Parathyroid adenoma (tissue), 2 donors: ENCODE measurements around the gene CD320.
A peak's percentile ranks its signal among the peaks of the same experiment; 100 is the strongest.
"Not testable (repeated sequence)": the region's sequence is repeated elsewhere in the genome, so short reads cannot be mapped to it uniquely, and the experiment has no call there.

Experiments
- H2AFZ ChIP-seq: fragments of 300-600 bp; sonication (generic); one replicate; pipeline ENCODE4 v1.7.0; 2017; ENCODE audit warnings: antibody characterized with exemption, mild to moderate bottlenecking
- H3K27ac ChIP-seq: fragments of 300-600 bp; sonication (generic); one replicate; pipeline ENCODE4 v1.7.0; 2017
- H3K27me3 ChIP-seq: fragments of 300-600 bp; sonication (generic); one replicate; pipeline ENCODE4 v1.7.0; 2017; ENCODE audit warnings: low read length; ENCODE audit not compliant: control insufficient read depth, insufficient read depth
- H3K36me3 ChIP-seq: fragments of 300-600 bp; sonication (generic); one replicate; pipeline ENCODE4 v1.7.0; 2017; ENCODE audit warnings: low read length; ENCODE audit not compliant: control insufficient read depth, insufficient read depth
- H3K4me1 ChIP-seq: fragments of 300-600 bp; sonication (generic); one replicate; pipeline ENCODE4 v1.7.0; 2017; ENCODE audit warnings: control low read depth
- H3K4me2 ChIP-seq: fragments of 300-600 bp; sonication (generic); one replicate; pipeline ENCODE4 v1.7.0; 2017; ENCODE audit warnings: low read length
- H3K4me3 ChIP-seq: fragments of 300-600 bp; sonication (generic); one replicate; pipeline ENCODE4 v1.7.0; 2017; ENCODE audit warnings: low read depth, low read length
- H3K79me2 ChIP-seq: fragments of 300-600 bp; sonication (generic); one replicate; pipeline ENCODE4 v1.7.0; 2017; ENCODE audit warnings: control low read depth
- H3K9ac ChIP-seq: fragments of 300-600 bp; sonication (generic); one replicate; pipeline ENCODE4 v1.7.0; 2017; ENCODE audit warnings: mild to moderate bottlenecking
- H3K9me3 ChIP-seq: fragments of 300-600 bp; sonication (generic); one replicate; pipeline ENCODE4 v1.7.0; 2017; ENCODE audit warnings: low read length; ENCODE audit not compliant: control insufficient read depth
- CTCF ChIP-seq: fragments of 300-600 bp; sonication (generic); IDR thresholded peaks from one replicate; pipeline ENCODE4 v1.7.0; 2017; ENCODE audit warnings: antibody characterized with exemption, mild to moderate bottlenecking
- donor health status: primary hyperparathyroidism.

Gene CD320

DNA sequence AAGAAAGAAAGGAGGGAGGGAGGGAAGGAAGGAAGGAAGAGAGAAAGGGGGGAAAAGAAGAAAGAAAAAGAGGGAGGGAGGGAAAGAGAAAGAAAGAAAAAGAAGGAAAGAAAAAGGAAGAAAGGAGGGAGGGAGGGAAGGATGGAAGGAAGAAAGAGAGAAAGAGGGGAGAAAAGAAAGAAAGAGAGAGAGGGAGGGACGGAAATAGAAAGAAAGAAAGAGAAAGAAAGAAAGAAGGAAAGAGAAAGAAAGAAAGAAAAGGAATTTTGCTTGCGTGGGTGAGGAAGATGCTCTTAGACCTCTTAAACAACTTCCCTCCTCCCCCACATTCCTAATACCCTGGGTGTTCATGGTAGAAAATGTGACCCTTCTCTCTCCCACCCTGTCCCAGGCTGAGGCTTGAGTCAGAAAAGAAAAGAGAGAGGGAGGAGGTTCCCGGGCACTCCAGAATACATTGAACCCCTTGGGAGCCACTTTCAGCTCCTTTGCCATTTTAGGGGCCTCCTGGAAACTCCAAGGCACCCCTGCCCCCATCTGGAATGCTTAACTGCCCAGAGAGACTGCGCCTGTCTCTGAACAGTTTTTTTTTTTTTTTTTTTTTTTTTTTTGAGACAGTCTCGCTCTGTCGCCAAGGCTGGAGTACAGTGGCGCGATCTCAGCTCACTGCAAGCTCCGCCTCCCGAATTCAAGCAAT is 44.1 kb upstream of the CD320 start:
- peak overlapping the region; percentile 61 for H2AFZ ChIP-seq
- TF ChIP-seq CTCF, result no peak
- H3K27me3 ChIP-seq, result no peaks in the 10 kb centered on the region
- no peaks in the 10 kb centered on the region for H3K36me3 ChIP-seq
- no peak overlapping the region for H3K4me3 ChIP-seq
- peaks cover 3% of the 10 kb centered on the region for H3K4me1 ChIP-seq
- no peak overlapping the region for H3K9ac ChIP-seq
- no peaks in the 10 kb centered on the region for H3K9me3 ChIP-seq
- no peak overlapping the region for H3K27ac ChIP-seq
- H3K4me2 ChIP-seq, result peak overlapping the region; percentile 47
- no peaks in the 10 kb centered on the region for H3K79me2 ChIP-seq

DNA sequence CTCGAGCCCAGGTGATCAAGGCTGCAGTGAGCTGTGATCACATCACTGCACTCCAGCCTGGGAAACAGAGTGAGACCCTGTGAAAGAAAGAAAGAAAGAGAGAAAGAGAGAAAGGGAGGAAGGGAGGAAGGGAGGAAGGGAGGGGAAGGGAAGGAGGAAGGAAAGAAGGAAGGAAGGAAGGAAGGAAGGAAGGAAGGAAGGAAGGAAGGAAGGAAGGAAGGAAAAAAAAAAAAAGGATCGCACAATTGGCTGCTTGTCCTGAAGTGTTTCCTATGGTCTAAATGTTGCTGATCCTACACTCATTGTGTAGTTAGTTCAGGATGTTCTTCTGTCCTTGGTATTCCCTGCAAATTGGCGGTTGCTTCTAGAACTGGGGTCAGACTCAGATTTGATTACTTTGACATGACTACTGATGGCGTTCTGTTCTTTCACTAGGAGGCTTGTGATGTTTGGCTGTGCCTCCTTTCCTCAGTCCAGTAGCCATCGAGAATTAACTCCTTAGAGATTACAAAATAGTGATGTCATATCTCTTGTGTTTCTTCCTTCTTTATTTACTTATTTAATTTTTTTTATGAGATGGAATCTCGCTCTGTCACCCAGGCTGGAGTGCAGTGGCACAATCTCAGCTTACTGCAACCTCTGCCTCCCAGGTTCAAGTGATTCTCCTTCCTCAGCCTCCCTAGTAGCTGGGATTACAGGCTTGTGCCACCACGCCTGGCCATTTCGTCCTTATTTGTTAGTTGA is 41.6 kb upstream of the CD320 start:
- H3K4me3 ChIP-seq, H3K36me3 ChIP-seq, H3K4me1 ChIP-seq, H3K4me2 ChIP-seq, H3K9me3 ChIP-seq, H3K9ac ChIP-seq, H3K27ac ChIP-seq, H3K27me3 ChIP-seq, H2AFZ ChIP-seq, H3K79me2 ChIP-seq: not testable (repeated sequence)

- no peak overlapping the region for H3K27ac ChIP-seq
- peak overlapping the region; percentile 80 for H2AFZ ChIP-seq
- peak overlapping the region; percentile 69 for H3K4me2 ChIP-seq
- H3K9ac ChIP-seq, result no peak overlapping the region
- no peak for TF ChIP-seq CTCF
- no peaks in the 10 kb centered on the region for H3K36me3 ChIP-seq
- peaks cover 4% of the 10 kb centered on the region for H3K4me1 ChIP-seq
- H3K79me2 ChIP-seq, result no peaks in the 10 kb centered on the region
- peak overlapping the region; percentile 41 for H3K4me3 ChIP-seq
- no peaks in the 10 kb centered on the region for H3K9me3 ChIP-seq
- H3K27me3 ChIP-seq, result no peaks in the 10 kb centered on the region
Measured at GRCh38 chr19:8343483-8343844, 35.3 kb upstream of the CD320 start.

- peak within 1 kb of the TSS; percentile 54 for H3K4me3 ChIP-seq
- no peaks in the 10 kb centered on the region for H3K79me2 ChIP-seq
- peaks cover 4% of the 10 kb centered on the region for H3K4me1 ChIP-seq
- H2AFZ ChIP-seq, result peak within 1 kb of the TSS; percentile 80
- peak within 1 kb of the TSS; percentile 69 for H3K4me2 ChIP-seq
- H3K9me3 ChIP-seq, result no peaks in the 10 kb centered on the region
- H3K27me3 ChIP-seq, result no peaks in the 10 kb centered on the region
- peak within 1 kb of the TSS; percentile 85 for H3K27ac ChIP-seq
- TF ChIP-seq CTCF, result no peak
- H3K9ac ChIP-seq, result no peak within 1 kb of the TSS
- no peaks in the 10 kb centered on the region for H3K36me3 ChIP-seq
Measured at GRCh38 chr19:8342684-8343482, 34.7 kb upstream of the CD320 start, which contains the start of gene KANK3. KANK3 (minus strand) TSS chr19:8343262; CDS start chr19:8337828, 5,434 bp downstream.

DNA sequence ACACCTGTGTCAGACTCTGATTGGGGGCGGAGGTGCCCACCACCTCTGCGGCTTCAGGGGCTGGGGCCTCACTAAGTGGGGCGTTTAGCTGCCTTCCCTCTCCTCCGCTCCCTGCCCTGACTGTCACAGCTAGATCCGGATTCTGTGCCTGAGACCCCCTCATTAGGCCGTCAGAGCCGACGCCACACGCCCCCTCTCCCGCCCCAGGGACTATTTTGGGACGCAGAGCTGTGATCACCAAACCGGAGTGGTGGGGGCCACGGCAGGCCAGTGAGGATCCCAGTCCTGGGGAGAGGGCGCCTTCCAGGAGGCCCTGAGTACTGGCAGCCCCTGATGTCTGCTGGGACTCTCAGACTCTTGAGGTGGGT is 34.1 kb upstream of the CD320 start:
- peak overlapping the region; percentile 35 for H3K4me2 ChIP-seq
- peaks cover 4% of the 10 kb centered on the region for H3K4me1 ChIP-seq
- no peaks in the 10 kb centered on the region for H3K36me3 ChIP-seq
- no peaks in the 10 kb centered on the region for H3K9me3 ChIP-seq
- peak overlapping the region; percentile 42 for H3K4me3 ChIP-seq
- no peaks in the 10 kb centered on the region for H3K27me3 ChIP-seq
- H3K79me2 ChIP-seq, result no peaks in the 10 kb centered on the region
- H2AFZ ChIP-seq, result no peak overlapping the region
- no peak for TF ChIP-seq CTCF
- peak overlapping the region; percentile 85 for H3K27ac ChIP-seq
- no peak overlapping the region for H3K9ac ChIP-seq

- not testable (repeated sequence) for H3K79me2 ChIP-seq, H3K36me3 ChIP-seq, H3K4me2 ChIP-seq, H3K27me3 ChIP-seq, H3K9me3 ChIP-seq, H3K9ac ChIP-seq, H2AFZ ChIP-seq, H3K4me3 ChIP-seq, H3K4me1 ChIP-seq
- H3K27ac ChIP-seq, result peak overlapping the region; percentile 85
Measured at GRCh38 chr19:8341504-8341903, 33.3 kb upstream of the CD320 start.
